ENCODE measurements around the gene FAM78A. TPM values are rescaled to one million over a fixed set of nuclear protein-coding genes. Genes with fewer than 3 reads are reported as not detected.

FAM78A gene
- under 0.01 TPM in 1 of 2 replicates, not detected in the other for total RNA-seq

GRCh38 chr9:131276094-131276888 lies at the start of gene FAM78A:
FAM78A (minus strand) TSS chr9:131276510; CDS start chr9:131276179, 331 bp downstream.

GRCh38 chr9:131289301-131290035 lies 13.2 kb upstream of the FAM78A start, which contains the start of gene PLPP7:
PLPP7 (plus strand) TSS chr9:131289723; CDS start chr9:131289998, 275 bp downstream.

Other genes with a start within 250 kb of the FAM78A start
- 39.0 and 48.7 TPM in 2 replicates for gene AIF1L, start 180.0 kb downstream of the FAM78A start, total RNA-seq
- 24.0 and 24.7 TPM in 2 replicates for gene NUP214, start 150.9 kb downstream of the FAM78A start, total RNA-seq
- gene PLPP7, start 13.2 kb upstream of the FAM78A start, total RNA-seq: under 0.01 TPM in 1 of 2 replicates, not detected in the other
- gene PRRC2B, start 117.6 kb upstream of the FAM78A start, total RNA-seq: 83.4 and 100 TPM in 2 replicates
- gene POMT1, start 226.4 kb upstream of the FAM78A start, total RNA-seq: 16.1 and 18.5 TPM in 2 replicates

Measured in placental epithelial cell (primary cell).